HK-2 (cell line): ENCODE data around the gene THSD8.

Experiments used
- DNase-seq: peaks from one replicate; pipeline ENCODE4 v3.0.0-alpha.2; 2018; ENCODE audit not compliant: unreplicated experiment

The THSD8 gene

DNA sequence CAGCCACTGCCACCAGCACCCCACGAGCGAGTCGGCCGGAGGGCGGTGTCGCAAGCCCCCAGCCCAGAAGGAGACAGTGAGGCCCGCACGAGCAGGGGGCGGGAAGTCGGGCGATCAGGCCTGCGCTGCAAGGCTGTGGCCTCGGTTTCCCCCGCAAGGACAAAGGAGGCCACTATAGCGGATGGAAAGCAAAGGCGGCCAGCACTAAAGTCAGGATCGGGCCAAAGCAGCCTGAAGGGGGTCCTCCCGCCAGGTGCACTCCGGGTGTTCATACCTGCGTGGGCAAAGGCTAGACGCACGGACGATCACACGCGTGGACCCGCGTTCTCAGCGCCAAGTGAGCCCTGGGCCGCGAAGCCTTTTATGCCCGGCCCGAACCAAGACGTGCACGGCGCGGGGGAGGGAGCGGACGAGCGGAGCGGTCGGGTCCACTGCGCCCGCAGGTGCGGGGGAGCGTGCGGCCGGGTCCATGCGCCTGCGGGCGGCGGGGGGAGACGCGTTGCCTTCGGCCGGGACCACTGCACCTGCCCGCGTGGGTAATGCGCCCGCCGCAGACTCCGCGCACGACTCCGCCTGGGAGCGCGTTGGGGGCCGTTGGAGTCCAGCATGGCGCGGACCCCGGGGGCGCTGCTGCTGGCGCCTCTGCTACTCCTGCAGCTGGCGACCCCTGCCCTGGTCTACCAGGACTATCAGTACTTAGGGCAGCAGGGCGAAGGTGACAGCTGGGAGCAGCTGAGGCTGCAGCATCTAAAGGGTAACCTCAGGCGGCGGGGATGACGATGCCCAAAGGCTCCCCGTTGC lies at the start of gene THSD8, which contains the start of gene PRDX2:
Gene THSD8, plus strand, starts transcription at position 604 of the 801 bp plus-strand sequence. Its CDS starts 3 bp downstream, at position 607.
Gene PRDX2, minus strand, starts transcription at position 335 of the 801 bp plus-strand sequence. CDS start 539 bp downstream, outside the sequence.
- DNase-seq = peak; percentile 67

DNA sequence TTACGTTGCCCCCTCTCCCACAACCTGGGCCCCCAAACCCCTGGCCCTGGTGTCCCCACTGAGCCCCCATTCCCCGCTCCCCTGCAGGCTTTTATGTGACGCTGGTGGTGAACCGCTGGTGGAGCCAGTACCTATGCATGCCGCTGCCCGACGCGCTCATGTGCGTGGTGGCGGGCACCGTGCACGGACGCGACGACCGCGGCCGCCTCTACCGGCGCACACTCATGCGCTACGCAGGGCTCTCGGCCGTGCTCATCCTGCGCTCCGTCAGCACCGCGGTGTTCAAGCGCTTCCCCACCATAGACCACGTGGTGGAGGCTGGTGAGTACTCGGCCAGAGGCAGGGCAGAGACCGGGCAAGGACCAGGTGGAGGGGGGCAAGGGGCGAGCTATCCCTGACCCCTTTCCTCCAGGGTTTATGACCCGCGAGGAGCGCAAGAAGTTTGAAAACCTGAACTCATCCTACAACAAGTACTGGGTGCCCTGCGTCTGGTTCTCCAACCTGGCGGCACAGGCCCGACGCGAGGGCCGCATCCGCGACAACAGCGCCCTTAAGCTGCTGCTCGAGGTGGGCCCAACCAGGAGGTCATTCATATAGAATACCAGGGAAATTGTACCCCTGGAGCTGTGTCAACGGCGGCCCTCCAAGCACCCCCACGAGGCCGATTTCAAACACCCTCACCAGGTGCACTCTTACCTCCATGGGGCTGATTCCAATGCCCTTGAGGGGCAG lies 47.2 kb upstream of the THSD8 start:
- no peak for DNase-seq

DNA sequence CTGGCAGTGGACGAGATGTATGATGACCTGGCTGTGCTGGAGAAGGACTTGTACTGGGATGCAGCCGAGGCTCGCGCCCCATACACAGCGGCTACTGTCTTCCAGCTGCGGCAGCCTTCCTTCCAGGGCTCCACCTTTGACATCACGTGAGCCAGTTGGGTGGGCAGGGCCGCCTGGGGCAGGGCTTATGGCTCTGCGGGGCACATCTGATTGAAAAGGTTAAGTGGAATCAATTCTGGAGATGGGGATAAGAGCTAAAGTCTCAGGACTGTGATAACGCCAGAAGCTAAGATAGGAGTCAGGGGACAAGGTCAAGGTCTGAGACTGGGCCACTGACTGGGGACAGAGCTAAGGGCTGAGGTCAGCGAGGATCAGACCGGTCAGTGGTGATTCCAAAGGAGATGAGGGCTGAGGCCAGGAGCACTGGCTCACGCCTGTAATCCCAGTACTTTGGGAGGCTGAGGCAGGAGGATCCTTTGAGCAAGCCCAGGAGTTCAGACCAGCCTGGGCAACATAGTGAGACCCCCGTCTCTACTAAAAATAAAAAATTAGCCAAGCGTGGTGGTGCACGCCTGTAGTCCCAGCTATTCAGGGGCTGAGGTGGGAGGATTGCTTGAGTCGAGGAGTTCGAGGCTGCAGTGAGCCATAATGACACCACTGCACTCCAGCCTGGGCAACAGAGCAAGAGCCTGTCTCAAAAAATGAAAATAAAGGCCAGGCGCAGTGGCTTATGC lies 45.6 kb upstream of the THSD8 start:
- DNase-seq = no peak

DNA sequence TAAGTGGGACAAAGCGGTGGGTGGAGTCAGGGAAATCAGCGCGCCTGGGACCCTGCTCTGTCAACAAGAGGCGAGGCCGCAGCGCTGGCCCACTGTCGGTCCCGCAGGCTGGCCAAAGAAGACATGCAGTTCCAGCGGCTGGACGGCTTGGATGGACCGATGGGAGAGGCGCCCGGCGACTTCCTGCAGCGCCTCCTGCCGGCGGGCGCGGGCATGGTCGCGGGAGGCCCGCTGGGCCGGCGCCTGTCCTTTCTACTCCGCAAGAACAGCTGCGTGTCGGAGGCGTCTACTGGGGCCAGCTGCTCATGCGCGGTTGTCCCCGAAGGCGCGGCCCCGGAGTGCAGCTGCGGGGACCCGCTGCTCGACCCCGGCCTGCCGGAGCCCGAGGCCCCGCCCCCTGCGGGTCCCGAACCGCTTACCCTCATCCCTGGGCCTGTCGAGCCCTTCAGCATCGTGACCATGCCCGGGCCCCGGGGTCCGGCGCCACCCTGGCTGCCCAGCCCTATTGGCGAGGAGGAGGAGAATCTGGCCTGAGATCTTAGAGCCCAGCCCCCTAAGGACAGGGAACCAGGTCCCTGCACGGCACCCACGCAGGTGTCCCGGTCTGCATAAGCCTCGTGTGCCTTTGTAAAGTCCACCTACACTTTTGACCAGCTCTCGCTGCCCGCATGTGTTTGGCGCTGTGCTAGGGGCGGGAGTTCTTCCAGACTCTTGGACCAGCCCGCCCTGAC lies 44.2 kb upstream of the THSD8 start:
- no peak for DNase-seq

DNA sequence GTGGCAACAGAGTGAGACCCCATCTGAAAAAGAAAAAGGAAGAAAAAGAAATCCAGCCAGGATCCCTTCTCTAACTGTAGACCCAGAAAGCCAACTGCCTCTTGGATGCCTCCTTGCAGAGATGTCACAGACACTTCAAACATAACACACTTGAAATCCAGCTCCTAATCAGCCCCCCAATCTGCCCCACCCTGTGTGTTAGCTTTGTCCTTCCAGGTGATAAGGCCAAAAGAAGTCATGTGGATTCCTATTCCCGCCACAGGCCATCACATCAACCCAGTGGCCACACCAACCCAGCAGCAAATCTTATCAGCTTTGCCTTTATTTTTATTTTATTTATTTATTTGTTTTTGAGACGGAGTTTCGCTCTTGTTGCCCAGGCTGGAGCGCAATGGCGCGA lies 42.2 kb upstream of the THSD8 start:
- DNase-seq = no peak

DNA sequence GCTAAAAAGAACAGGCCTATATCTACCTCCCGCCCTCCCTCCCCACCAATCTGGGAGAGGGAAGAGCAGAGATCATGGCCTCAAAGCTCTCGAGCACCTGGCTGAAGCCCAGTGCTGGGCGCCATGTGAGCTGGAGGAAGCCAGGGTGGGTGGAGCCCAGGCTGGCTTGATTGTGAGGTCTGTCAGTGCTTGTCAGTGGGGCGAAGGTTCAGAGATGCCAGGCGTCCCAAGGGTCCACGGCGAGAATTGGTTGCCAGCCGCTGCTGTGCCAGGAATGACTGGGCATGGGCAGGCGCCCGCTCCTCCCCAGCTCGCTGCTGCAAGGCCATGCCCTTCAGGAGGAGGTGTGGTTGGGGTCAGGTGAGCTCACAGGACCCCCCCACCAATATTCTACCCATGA lies 38.8 kb upstream of the THSD8 start:
- DNase-seq = no peak

GRCh38 chr19:12764698-12765097 lies 37.2 kb upstream of the THSD8 start:
- no peak for DNase-seq

GRCh38 chr19:12766051-12766521 lies 35.8 kb upstream of the THSD8 start:
- no peak for DNase-seq

DNA sequence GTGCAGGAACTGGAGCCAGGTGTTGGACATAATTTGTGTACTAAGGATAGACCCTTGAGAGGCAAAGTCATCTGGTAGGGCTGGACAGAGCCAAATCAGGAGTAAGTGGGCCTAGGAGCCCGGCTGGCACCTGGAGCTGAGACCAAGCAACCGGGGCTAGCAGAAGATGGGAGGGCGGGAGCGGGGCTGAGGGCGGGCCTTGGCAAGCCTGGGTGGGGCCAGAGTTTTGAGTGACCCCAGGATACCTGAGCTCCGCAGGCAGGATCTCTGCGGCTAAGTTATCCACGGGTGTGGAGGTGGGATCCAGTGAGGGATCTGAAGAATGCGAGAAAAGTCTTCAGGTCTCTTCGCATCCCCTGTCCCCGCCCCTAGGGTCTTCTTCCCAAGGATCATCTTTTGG lies 34.7 kb upstream of the THSD8 start:
- DNase-seq = no peak

DNA sequence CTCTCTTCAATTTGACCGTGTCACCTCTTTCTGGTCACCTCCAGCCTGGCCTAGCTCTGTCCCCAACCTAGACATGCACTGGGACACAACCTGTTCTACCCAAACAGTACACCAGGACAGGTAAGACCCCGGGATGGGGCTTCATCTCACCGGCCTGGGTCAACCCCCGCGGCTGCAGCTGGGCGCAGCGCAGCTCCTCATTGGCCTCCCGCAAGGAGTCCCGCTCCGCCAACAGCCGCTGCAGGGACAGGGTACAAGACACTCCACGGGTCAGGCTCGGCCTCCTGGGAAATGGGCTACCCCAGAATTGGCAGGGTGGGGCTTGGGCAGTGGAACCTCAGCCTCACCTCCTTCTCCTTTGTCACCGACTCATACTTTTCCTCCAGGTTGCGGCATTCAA lies 34.2 kb upstream of the THSD8 start:
- DNase-seq = no peak

GRCh38 chr19:12769689-12770088 lies 32.2 kb upstream of the THSD8 start:
- no peak for DNase-seq

- DNase-seq = no peak
Measured at GRCh38 chr19:12770922-12771321, 30.9 kb upstream of the THSD8 start.

- DNase-seq = no peak
Measured at GRCh38 chr19:12772323-12772722, 29.5 kb upstream of the THSD8 start.

GRCh38 chr19:12773571-12773970 lies 28.3 kb upstream of the THSD8 start:
- DNase-seq = no peak

DNA sequence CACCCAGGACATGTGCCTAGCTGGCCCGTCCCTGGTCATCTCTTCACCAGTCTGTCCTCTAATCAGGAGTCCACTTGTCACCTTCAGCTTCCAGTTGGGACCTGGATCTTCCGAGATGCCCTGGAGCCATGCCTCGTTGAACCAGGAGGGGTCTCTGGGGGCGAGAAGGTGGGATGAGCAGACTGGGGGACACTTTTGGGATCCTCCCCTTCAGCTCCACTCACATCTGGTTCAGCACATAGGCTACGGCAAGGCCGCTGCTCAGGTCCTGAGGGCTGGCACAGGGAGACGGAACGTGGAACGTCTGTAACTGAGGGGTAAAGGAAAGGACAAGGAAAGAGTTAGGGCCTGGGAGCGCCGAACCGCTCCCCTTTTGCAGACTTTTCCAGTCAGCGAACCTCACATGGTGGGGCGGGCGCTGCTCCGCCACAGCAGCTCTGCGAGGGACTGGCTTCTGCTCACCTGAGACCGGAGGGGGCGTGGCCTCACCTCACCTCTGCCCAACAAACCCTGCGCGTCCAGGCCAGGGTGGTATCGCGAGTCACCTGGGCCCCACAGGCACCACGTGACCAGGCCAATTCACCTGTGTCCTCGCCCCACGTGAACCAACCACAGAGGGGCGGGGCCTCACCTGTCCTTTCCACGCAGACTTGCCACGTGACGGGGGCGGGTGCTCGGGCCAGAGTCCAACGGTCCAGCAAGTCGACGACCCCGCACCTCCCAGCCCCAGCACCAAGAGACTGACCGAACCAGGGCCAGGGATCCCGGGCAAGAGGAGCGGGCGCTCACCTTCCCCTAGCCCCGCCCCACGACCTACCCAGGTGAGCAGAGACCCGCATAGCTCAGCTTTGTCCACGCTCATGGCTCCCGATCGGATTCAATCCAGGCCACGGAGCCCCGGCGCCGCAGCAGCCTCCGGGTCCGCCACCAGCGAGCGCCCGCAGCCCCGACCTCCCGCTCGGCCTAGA lies 27.0 kb upstream of the THSD8 start, which contains the start of gene HOOK2:
Gene HOOK2, minus strand, starts transcription at position 965 of the 968 bp plus-strand sequence. Its CDS starts 103 bp downstream, at position 862.
- no peak for DNase-seq

- DNase-seq = peak; percentile 78
Measured at GRCh38 chr19:12777217-12778016, 24.5 kb upstream of the THSD8 start.

DNA sequence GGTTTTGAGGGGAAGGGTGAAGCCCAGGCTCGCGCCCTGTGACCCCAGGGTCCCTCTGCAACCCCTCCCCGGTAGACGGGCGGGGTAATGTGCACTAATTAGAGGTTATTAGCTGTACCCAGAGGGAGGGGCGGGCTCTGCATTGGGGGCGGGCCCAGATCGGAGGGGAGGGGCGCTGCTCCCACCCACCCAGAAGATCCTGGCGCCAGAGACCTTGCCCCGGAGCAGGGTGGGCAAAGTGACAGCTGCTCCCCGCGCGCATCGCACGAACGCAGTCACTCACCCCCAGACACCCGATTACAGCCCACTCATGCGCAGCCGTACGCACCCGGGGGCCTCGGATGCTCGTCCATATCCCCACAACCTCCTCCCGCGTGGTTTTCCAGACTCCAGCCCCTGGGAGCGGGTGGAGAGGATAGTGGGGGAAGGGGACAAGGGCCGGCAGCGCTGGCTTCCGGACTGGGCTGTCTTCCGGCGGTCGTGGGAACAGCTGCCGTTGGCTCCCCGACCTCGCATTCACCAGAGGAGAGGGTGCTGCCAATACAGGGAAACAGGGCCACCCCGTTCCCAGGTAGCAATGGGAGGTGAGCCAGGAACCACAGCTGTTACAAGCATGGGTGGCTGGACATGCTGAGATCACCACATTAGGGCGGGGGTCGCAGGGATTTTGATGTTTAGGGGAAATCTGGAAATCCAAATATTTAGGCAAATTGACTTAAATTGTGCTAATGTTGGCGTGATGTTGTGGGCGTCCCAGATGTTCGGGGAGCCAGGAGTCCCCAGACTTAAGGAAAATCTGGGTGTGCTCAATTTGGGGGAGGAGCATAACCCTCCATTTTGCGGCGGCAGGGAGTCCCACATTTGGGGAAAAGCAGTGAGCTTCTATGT lies 23.6 kb upstream of the THSD8 start:
- peak; percentile 79 for DNase-seq

DNA sequence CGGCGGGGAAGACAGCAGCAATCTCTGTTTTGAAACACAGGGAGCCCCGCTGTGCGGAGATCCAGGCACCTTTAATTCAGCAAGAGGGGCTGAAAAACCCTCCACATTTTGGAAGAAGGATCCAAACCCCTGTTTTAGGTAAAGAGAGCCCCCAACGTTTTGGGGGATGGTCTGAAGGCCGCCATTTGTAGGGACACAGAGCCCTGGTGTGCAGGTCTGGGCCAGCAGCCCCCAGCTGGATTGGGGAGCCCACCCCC lies 23.0 kb upstream of the THSD8 start:
- no peak for DNase-seq
